Forelimb muscle (tissue), 1 donor: ENCODE results near the gene AARS1. TPM values are rescaled to one million over a fixed set of nuclear protein-coding genes. Genes with fewer than 3 reads are reported as not detected.
"Not testable (repeated sequence)": the region's sequence is repeated elsewhere in the genome, so short reads cannot be mapped to it uniquely, and the experiment has no call there.

ENCODE experiments used
- DNase-seq: peaks from one replicate; pipeline ENCODE4 v3.0.0-alpha.2; 2013; ENCODE audit warnings: low read depth
- polyA plus RNA-seq: library from polyadenylated mRNA; unstranded; fragments of 120-200 nt; gene quantifications from one replicate; pipeline ENCODE4 v1.2.1, GENCODE V29; 2013; ENCODE audit not compliant: insufficient read length

AARS1 gene
- polyA plus RNA-seq, 1 donor, result 60.2 TPM

GRCh38 chr16:70271696-70272095, 17.6 kb downstream of the AARS1 start:
- no peak for DNase-seq

DNA sequence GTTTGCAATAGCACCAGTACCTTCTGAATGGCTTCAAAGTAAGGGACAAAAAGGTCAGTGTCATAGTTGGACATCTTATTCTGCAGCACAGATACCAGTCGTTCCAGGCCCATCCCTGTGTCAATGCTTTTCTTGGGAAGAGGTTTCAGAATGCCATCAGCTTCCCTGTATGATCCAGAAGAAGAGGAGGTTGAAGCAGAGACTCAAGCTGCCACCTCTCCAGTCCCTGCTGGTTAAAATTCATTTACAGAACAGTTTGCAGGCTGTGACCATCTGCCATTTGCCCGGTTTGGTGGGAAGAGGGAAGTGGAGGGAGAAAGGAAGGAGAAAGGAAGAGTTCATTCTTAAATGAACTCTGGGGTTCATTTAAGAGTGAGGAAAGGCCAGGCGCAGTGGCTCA, 19.1 kb downstream of the AARS1 start:
- DNase-seq, result no peak

- no peak for DNase-seq
Observed at GRCh38 chr16:70269471-70269870, 19.8 kb downstream of the AARS1 start.

- DNase-seq, result not testable (repeated sequence)
Observed at GRCh38 chr16:70267922-70268321, 21.4 kb downstream of the AARS1 start.

- DNase-seq, result no peak
Observed at GRCh38 chr16:70267516-70267915, 21.8 kb downstream of the AARS1 start.

GRCh38 chr16:70259903-70260302, 29.4 kb downstream of the AARS1 start:
- not testable (repeated sequence) for DNase-seq

DNA sequence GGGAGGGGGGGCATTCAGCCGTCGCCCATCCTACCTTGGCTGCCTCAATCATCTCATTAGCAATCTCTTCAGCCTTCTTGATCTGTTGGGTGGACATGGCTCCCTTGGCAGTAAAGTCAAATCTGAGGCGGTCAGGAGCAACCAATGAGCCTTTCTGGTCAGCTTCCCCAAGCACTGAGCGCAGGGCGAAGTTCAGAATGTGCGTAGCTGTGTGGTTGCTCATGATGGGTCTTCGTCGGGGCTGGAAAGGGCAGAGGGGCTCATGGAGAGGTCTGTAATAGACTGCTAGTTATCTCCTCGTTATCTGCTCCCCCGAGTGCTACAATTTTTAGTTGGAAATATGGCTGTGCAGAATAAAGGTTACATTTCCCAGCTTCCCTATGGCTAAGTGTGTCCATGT, 30.4 kb downstream of the AARS1 start:
- no peak for DNase-seq

- DNase-seq, result no peak
Observed at GRCh38 chr16:70258065-70258464, 31.2 kb downstream of the AARS1 start.

DNA sequence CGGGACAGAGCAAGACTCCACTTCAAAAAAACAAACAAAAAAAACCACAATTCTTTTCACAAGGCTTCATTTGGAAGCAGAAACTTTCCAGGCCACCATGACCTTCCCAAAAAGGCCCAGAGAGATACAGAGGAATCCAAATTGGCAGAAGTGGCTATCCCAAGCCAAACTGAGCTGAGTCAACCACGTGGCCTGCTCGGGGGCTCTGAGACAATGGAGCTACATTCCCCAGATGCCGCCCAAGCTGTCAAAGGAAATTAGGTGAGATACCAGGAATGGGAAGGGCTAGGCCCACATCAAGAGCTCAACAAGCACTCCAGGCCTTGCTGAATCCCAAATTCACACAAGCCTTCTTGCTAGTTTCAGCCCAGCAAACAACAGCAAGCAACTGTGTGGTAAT, 31.9 kb downstream of the AARS1 start:
- no peak for DNase-seq

- no peak for DNase-seq
Observed at GRCh38 chr16:70255574-70255973, 33.7 kb downstream of the AARS1 start.

- no peak for DNase-seq
Observed at GRCh38 chr16:70254965-70255286, 34.4 kb downstream of the AARS1 start.

- DNase-seq, result no peak
Observed at GRCh38 chr16:70254180-70254964, 34.9 kb downstream of the AARS1 start.

DNA sequence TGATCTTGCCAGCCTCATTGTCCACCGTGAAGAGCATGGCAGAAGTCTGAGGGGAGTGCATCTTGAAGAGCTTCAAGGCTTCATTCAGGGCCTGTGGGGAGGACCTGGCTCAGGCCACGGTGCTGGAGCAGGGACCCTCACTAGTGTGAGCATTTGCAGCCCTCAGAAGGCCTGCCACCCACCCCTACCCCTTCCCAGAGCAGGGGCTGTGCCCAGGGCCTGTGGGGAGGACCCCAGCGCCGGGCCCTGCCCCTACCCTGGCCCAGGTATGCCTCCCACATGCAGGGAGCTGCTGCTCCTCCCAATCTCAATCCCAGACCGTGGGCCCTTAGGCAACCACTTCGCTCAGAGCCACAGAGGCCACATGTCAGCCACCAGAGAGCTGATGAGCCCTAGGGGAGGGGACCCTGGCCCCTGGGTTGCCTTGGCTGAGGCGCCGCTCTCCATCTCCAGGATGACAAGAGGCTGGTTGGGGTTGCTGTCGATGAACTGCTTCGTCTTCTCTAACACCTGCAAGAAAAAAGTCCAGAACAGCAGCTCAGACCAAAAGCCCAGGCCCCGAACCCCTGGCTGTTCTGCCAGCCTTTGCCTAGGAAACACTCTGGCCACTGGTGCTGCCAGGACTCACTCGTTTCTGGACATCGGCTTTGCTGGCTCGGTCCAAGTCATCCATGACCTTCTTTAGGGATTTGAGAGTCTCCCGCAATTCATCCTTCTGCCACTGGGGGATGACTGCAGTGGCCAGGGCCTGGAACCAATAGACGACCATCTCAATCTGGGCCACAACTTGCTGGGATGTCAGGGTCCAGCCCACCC, 35.8 kb downstream of the AARS1 start:
- no peak for DNase-seq

GRCh38 chr16:70252355-70252988, 36.8 kb downstream of the AARS1 start:
- DNase-seq, result no peak

DNA sequence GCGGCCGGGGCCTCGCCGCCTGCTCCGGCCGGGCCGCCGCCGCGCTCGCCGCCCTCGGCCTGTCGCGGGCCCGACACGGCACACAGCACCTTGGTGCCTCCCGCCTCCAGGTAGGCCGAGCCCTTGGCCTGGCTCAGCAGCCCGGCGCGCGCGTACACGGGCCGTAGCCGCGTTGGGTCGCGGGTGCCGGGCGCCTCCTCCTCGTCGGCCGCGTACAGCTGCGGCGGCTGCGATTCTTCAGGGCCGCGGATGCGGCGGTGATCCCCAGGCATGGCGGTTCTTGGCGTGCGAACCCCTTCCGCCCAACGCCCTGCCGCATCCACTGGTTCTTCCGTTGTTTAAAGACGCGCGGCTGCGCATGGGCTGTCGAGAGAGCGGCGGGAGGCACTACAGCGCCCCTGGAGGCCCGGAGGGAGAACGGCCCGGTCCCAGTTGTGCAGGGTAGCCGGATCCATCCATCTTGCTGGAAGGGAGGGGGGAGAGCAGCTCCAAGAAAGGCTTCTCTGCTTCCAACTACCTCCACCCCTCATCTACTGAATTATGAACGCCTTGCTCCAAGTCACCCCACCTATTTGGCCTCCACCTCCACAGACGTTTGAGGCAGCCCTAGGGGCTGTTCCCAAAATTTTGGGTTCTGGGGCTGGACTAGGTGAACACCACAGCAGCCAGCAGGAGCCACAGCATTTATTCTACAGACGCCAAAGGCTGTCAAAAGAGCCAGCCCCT, 37.5 kb downstream of the AARS1 start, which contains the start of gene EXOSC6:
Gene EXOSC6, minus strand, starts transcription at position 312 of the 726 bp plus-strand sequence. Its CDS starts 40 bp downstream, at position 272.
- peak; percentile 77 for DNase-seq

- no peak for DNase-seq
Observed at GRCh38 chr16:70250748-70251628, 38.3 kb downstream of the AARS1 start.

- DNase-seq, result not testable (repeated sequence)
Observed at GRCh38 chr16:70249697-70250096, 39.6 kb downstream of the AARS1 start.

GRCh38 chr16:70238773-70239172, 50.5 kb downstream of the AARS1 start:
- not testable (repeated sequence) for DNase-seq

DNA sequence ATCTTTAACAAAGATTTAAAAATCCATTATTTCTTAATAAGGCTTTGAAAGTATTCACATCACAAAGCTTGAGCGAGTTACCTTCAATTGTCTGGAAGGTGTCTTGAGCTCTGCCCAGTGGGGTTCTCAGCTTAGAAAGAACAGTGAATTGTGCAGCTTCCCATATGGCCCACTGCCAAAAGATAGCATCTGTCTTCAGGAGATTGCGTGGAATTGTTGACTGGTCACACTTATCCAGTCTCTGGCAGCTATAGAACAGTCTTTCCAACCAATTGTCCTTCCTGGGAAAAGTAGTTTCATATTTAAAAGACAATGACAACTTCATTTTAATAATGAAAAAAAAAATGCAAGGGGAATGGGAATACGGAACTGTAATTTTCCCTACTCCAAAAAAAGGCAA, 57.5 kb downstream of the AARS1 start:
- DNase-seq, result not testable (repeated sequence)

- DNase-seq, result not testable (repeated sequence)
Observed at GRCh38 chr16:70226024-70226423, 63.3 kb downstream of the AARS1 start.

GRCh38 chr16:70225430-70225829, 63.9 kb downstream of the AARS1 start:
- not testable (repeated sequence) for DNase-seq
